T-helper 2 cell treated with Interferon-gamma antibody and Interleukin-4, amounts not matched to agents 100 ng/mL and 5 ng/mL, for 36 hours (primary cell): ENCODE results near the gene RAB20. TPM values are rescaled to one million over a fixed set of nuclear protein-coding genes. Genes with fewer than 3 reads are reported as not detected.

ENCODE experiments used
- intact Hi-C: fragments of 100-400 bp; cut with micrococcal nuclease; formaldehyde crosslinking; loops from one replicate; pipeline ENCODE4 v1.15.1; 2023
- total RNA-seq: library from RNA; stranded (reverse); gene quantifications from 2 replicates; pipeline ENCODE4 v1.2.3, GENCODE V29; 2022

The RAB20 gene
- total RNA-seq, 1 donor from 2014 or later, result 2.3 TPM

DNA sequence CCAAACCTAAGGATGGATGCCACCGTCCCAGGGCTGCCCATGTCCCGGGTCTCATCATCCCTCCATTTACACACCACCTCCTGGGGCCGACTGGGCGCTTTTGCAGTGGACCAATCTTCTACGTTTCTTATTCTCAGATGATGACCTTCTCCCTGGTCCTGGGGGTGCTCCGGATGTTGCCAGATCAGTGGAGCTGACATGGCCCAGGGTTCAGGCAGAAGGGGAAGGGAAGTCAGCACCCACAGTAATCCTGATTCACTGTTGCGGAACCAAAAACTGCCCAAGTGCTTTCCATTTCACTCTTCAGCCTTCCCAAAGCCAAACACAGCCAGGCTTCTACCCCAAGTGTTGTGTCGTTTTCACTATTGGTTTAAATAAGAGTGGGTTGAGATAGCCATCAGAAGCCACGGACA, 29.8 kb downstream of the RAB20 start:
- intact Hi-C loops, result no loop called here

DNA sequence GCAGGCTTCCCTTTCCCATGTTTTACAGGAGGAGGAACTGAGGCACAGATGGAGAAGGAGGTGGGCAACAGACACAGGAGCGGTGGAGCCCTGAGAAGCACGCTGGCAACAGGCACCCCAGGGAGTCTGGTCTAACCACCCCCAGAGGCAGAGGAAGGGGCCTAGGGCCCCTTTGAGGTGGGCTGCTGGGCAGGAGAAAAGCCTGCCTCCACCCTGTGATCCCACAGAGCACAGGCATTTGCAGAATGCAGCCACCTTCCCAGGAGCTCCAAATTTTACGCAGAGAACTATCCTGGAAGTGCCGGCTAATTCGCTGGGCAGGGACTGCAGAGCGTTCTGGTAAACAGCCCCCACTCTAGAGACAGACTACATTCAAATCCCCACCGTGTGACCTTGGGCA, 30.4 kb downstream of the RAB20 start:
- intact Hi-C loops, result no loop called here

DNA sequence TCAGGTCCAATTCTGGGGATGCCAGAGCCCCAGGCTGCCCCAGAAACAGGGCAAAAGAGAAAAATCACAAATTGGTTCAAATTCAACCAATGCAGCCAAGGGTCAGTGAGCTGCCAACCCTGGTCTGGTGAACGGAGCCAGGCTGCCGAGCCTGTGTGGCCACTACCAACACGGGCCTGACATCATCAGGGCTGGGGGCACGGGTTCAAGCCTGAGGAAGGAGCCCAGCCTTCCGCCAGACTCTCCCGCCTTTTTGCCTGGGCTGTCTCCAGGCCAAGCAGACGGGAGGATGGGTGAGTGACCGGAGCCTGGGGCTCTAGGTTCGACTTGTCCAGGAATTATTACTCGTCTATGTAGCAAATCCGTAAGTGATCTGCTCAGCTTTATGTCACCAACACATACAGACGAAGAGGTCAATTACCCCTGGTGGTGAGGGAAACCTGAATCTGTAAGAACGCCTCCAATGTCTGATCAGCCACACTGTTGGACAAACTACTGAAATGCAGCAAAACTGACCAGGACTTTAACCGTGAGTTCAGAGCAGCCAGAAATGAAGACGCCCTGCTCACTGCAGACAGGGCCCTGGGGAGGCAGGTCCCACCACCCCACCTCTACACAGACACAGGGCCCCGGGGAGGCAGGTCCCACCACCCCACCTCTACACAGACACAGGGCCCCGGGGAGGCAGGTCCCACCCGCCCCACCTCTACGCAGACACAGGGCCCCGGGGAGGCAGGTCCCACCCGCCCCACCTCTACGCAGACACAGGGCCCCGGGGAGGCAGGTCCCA, 31.8 kb downstream of the RAB20 start:
- intact Hi-C loops, result no loop called here

DNA sequence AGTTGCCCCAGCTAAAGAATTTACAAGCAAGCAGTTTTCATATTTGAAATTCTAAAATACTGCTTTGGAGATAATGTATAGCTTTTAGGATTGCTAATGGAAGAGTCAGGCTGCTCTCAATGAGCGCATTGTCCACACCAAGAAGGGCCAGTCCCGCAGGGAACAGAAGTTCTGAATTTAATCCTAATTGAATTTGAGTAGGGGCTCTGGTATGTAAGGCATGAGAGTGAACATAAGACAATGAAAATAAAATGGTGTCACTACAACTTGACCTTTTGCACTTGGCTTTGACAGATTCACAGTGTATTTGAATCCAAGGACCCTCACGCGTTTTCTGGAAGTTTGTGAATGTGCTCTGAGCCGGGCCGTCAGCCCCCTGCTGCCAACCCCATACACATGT, 32.6 kb downstream of the RAB20 start:
- intact Hi-C loops, result no loop called here

DNA sequence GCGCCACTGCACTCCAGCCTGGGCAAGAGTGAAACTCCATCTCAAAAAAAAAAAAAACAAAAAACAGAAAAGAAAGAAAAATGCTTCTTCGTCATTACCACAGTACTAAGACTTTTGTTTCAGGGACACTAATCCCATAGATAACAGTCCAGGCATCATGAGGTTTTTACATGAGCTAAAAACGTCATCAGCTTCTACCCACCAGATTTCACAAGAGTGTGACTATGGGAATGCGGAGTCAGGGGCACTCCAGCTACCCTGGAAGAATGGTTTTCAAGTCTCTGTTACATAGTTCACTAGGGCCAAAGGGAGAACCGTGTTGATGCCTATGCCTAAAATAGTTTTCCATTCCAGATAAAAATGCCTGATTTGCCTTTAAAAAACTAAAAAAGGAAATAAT, 33.2 kb downstream of the RAB20 start:
- intact Hi-C loops, result no loop called here

DNA sequence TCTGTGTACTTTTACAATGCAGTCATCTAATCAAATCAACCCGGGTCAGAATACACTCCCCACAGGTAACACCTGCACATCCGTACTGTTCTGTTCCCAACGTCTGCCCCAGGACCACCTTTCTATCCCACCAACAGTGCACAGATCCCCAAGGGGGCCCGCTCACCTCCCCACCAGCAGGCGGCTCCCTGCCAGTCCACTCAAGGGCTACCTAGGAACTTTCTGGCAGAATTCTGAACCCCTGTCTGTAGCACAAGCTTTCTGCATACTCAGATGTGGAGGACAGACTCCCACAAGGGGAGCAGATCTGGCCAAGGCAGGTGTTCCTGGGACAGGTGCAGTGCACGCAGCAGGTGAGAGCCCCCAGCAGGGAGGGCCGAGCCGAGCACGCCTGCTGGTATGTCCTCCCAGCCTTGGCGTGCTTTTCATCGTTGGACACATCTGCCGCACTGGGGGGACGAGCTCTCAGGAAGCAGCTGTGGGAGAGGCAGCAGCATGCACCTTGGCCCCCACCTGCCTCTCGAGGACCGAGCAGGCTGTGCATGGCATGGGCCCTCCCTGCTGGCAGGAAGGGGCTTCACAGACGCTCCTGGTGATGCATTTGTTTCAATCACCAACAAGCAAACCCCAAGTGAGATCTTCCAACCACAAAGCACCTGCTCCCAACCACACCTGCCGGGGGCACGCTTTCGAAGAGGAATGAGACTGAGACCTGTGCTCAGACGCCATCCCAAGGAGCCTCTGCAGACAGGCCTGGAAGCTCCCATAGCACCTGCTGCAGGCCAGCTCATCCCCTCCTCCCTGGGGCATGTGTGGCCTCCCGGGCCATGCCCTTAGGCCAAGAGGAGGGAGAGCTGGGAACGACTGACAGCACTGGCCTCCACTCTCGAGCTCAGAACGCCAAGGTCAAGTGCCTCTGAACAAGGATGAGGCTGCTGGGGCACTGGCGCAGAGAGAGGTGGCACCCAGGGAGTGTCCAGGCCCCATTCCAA, 35.9 kb downstream of the RAB20 start:
- intact Hi-C loops, result no loop called here

DNA sequence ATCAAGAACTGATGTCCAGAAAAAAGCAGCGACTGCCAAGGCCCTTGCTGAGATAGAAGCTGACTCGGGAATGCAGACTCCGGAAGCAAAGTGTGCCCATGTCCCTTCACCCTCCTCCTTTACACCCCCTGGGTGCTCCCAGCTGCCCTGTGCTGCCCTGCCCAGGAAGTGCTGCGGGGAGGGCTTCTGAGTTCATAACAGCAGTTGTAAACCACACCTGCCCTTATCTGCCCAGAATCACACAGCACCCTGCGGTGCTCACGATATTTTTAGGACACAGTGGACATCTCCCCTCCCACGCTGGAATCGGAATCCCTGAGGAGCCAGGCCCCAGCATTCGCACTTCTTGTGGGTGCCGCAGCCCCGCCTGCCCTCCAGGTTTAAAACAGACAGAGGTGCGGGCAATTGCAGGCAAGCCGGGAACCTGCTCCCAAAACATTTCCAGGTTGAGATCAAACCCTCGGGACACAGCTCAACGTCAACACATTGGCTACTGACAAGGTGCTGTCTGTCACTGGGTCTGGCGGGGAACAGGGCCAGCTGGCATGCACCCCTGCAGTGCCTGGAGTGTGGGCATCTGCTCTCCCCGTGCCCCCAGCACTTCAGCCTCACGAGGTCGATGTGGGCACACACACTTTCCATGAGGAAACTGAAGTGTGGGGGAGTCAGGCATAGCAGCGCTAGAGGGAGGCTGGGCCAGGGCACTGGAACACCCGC, 36.8 kb downstream of the RAB20 start:
- intact Hi-C loops, result no loop called here

DNA sequence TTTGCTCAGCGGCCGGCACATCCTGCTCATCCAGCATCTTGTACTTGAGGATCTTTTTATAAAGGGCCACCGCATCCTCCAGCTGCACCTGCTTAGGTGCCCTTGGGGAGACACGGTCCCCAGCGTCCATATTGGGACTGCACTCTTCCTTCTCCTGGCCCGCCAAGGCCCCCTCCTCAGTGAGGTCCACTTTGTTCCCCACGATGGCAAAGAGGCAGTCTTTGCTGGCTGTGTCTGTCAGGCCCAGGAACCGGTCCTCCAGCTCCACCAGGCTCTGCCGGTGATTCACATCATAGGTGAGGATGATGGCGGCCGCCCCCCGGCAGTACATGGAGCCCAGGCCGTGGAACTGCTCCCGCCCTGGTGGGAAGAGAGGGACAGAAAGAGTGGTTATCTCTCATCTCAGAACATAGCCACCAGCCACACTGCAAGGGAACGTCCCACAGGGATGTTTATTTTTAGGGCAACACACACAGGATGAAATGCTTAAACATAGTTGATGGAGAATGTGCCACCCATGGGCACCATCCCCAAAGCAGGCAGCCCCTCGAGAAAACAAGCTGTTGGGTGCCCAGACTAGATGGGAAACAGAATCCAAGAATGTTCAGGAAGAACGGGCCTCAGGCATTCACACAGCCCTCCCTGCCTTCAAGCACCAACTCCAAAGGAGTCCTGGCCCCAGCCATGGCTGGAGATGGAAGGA, 37.5 kb downstream of the RAB20 start:
- intact Hi-C loops, result no loop called here

DNA sequence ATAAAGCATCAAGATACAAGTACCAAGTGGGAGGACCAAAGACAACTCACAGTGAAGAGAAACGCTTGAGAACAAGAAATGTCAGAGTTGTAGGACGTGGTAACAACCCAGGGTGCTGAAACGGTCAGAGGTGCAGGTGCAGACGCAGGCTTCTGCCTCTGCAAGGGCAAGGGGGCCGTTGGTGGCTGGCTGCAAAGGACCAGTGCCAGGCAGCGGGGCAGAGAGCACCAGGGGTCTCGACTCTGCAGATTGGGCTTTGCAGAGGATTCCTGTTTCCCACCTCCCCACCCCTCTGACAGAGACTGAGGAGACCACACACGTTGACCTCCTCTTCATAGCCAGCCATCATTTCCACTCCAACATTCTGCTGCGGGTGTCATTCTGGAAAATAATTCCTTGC, 38.3 kb downstream of the RAB20 start:
- intact Hi-C loops, result no loop called here

DNA sequence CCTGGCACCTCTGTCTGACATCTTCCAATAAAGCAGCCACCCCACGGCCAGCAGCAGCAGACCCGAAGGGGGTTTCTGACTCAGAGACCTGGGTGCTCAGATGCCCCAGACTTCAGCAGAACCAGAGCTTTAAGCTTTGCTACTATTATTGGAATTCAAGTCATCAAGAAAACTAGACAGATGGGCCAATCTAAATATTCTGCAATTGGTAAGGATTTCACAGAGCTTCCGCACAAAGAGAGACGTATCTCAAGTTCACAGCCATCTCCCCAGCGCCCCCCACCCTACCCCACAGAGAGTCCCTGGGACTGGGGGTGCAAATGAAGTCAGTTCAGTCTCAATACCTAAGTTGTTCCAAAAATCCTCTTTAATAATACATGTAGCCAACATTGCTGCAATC, 38.8 kb downstream of the RAB20 start:
- intact Hi-C loops, result no loop called here

DNA sequence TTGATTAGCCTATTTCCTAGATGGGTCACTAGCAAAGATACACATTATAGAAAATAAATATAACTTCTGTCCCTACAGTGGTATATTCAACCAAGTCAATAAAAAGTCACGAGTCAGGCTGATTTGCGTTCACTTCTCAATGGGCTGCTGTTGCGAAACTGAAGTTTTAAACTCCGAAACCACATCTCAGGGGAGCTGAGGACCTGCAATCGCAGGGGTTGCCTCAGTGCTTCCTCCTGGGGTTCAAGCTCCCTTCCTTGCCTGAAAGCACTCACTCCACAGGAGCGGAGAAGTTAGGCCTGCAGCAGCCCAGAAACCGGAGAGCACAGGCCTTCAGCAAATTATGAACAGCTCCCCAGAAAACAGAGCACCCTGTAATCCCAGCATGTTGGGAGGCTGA, 39.6 kb downstream of the RAB20 start:
- intact Hi-C loops, result no loop called here

DNA sequence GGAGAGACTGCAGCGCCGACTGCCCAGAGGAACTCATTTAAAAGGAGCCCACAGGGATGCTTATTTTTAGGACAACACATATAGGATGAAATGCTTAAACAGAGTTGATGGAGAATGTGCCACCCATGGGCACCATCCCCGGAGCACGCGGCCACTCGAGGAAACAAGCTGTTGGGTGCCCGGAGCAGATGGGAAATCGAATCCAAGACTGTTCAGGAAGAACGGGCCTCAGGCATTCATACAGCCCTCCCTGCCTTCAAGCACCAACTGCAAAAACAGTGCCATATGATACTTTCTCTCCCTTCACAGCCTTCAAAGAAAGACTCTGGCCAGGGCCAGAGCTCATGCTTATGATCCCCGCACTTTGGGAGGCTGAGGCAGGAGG, 40.2 kb downstream of the RAB20 start:
- intact Hi-C loops, result no loop called here

DNA sequence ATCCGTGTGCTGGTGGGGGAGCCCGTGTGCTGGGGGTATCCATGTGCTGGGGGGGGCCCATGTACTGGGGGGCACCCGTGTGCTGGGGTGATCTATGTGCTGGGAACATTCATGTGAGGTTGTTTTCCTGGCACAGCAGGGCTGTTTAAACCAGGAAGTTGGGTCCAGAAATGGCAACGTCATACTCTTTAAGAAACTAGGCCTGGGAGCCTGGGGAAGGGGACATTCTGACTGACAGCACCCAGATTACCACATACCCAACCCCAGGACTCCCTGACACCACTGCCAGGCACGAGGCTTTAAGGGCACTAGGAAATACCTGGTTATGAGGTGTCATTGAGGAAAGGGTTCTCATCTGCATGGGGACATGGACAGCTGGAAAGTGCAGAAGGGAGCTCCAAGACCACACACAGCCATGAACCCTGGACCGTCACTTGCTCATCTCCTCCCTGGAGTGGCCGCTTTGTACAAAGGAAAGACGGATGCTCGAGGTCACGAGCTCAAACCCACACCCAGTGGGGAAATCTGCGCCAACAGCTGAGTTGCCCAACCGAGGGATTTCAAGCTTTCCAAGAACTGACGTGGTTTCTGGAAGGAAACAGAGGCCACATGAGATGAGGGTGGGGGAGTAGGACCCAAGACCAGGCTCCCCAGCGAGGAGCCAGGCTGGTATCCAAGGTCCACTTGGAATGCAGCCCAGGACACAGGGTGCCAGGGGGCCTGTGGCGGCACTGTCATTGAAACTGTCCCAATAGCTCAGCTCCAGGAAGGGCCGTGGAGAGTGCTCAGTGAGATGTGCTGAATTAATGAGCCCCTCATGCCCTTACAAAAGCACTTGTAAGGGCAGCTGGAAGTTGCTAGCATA, 40.9 kb downstream of the RAB20 start:
- intact Hi-C loops, result no loop called here

DNA sequence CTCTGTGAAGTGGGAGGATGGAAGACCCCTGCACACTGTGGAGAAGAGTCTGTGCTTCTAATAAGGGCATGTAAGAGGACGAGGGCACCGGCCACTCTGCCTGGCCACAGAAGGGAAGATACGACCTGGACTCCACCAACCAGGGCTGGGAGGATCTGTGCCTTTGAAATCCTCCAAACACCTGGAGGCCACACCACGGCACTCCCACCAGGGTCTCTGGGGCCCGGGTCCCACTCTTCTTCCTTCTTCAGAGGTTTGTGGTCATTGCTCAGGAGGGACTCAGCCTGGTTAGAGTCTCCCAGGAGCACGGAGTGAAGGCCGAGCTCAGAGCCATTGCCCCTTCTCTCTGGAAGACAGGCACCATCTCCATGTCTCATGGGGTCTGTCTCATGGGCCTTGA, 42.0 kb downstream of the RAB20 start:
- intact Hi-C loops, result no loop called here

DNA sequence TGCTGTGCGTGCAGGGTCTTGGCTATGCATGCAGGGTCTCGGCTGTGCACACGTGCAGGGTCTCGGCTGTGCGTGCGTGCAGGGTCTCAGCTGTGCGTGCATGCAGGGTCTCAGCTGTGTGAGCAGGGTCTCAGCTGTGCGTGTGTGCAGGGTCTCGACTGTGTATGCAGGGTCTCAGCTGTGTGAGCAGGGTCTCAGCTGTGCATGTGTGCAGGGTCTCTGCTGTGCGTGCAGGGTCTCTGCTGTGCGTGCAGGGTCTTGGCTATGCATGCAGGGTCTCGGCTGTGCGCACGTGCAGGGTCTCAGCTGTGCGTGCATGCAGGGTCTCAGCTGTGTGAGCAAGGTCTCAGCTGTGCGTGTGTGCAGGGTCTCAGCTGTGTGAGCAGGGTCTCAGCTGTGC, 42.5 kb downstream of the RAB20 start:
- intact Hi-C loops, result no loop called here

DNA sequence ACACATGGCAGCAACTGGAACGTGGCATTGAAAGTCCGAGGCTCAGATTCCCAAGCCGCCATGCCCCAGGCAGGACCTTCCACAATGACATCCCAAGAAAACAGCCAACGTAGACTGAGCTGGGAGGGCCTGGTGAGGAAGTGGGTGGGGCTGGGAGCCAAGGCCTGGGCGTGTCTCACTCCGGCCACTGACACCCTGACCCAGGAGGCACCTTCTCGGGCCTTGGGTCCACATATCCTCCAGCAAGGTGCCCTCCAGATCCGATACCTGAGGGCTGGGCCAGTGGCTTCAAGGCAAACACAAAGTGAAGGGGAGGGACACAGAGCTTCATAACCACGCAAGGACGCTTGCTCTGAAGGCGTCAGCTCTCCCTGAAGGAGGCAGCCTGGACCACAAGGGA, 43.0 kb downstream of the RAB20 start:
- intact Hi-C loops, result no loop called here

DNA sequence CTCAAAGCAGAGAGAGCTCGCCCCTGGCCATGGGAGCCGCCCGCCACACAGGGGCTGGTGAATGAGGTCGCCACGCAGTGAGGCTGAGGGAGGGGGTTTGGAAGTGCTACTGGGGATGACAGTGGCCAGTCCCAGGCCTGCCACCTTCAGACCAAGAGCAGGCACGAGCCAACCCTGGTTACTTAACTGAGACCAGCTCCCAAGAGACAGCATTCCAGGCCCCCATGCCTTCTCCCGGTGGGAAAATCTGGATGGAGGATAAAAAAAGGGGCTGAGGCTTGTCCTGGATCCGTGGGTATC, 43.3 kb downstream of the RAB20 start:
- intact Hi-C loops, result no loop called here

DNA sequence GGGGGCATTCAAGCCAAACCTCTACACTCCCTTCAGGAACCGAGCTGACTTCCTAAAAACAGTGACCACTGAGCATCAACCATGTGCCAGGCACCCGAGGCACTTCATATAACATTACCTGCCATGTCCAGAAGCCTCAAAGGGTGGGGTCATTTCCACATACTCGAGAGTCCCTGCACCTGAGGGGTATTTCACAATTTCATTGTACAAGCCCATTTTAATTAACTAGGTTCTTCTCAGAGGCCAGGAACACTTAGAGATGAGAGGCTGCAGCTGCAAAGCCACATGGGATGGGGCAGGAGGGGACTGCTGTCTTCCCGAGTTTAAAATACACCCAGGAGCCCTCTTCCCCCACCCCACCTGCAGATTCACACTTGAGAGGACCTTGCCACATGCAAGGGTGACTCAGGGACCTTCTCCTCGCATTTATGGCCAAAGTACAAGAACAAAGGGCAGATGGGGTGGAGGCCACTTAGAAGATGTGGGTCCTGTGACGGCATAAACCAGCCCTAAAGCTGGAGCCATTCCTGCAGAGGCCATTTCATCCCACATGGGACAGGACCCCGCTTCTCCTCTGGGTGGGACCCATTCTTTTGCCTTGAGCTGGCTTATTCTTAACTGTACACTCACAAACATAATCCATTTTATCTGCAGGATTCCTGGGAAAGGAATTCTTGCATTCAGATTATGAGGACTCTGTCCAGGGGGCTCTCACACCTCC, 43.9 kb downstream of the RAB20 start:
- intact Hi-C loops, result no loop called here

DNA sequence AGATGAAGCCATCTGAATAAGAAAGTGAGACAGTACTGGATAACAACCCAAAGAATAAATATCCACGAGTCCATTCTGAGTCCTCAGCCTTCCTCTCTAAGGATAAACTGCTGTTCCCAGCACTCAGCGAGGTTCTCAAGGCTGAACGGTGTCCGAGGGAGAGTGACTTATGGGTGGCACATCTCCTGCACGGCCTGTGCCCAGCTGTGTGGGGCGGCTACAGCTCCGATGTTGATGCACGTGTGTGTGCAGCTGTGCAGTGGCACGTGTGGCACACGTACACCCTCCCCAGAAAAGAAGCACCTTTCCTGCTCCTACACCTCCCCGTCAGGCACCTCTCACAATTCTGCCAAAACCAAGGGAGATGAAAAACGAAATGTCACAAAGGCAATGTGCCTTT, 45.0 kb downstream of the RAB20 start:
- intact Hi-C loops, result no loop called here

DNA sequence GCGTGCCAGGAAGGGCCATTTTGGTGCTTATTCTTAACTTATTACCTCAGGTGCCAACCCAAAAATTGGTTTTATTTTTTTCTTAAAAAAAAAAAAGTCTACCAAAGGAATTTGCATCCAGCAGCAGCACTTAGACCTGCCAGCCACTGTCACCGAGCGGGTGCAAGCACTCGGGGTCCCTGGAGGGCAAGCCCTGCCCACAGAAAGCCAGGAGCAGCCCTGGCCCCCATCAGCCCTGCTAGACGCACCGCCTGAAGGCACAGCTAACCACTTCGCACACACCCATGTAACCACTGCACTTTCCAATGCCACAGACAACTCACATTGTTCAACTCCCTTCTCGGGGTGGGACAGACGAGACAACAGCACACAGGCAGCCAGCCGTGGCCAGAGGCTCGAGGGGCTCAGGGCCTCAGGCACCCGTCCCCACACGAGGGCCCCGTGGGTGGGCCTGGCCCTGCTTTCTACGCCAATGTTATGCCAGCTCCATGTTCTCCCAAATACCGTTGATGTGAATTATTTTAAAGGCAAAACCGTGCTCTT, 49.3 kb downstream of the RAB20 start:
- intact Hi-C loops, result no loop called here
